ENCODE results near the gene KCNN1. TPM values are rescaled to one million over a fixed set of nuclear protein-coding genes. Genes with fewer than 3 reads are reported as not detected.

Gene KCNN1
- total and polyA plus RNA-seq, 7 experiments from 2014 or later = 0.05 TPM; not detected in 6

GRCh38 chr19:18016209-18016910 is 49.5 kb downstream of the KCNN1 start:
- Mint-ChIP-seq H3K4me1 (peaks cover 55 to 77% (median 70%) of the 10 kb centered on the region in 7 donors), H3K36me3 (peaks cover 8 to 30% (median 21%) of the 10 kb centered on the region in 5 donors), H3K9me3 (peaks cover 0 to 2% (median 0%) of the 10 kb centered on the region in 11 donors), H3K4me3 (peak overlapping the region in 5 of 10 donors; percentile 9 to 71 (median 31)), H3K27ac (peak overlapping the region; percentile 68 to 96 (median 86)), H3K27me3 (no peaks in the 10 kb centered on the region)
- Histone ChIP-seq H3K27me3 (ENCODE audit: control insufficient read depth in 2 of 2, insufficient read depth in 2 of 2, low read length in 2 of 2) (no peaks in the 10 kb centered on the region), H3K4me1 (ENCODE audit: control insufficient read depth in 2 of 2, insufficient read depth in 2 of 2, low read length in 2 of 2) (peaks cover 16 to 60% of the 10 kb centered on the region in 2 donors), H3K36me3 (ENCODE audit: control insufficient read depth in 2 of 3, insufficient read depth in 3 of 3, low read length in 3 of 3) (peaks cover 0 to 28% (median 18%) of the 10 kb centered on the region in 3 experiments), H3K27ac (ENCODE audit: low read depth, low read length) (no peak overlapping the region), H3K9me3 (ENCODE audit: control insufficient read depth in 2 of 3, low read length in 3 of 3) (no peaks in the 10 kb centered on the region), H3K4me3 (ENCODE audit: low read length) (no peak overlapping the region)
- DNase-seq = no peak
- ChIA-PET POLR2A (interaction anchor here (1.2 to 28.2 kb wide), 3 partner anchors 15 to 77 kb away, joined by 3 to 961 read pairs (median 3); no protein-coding TSS in a partner anchor), CTCF (interaction anchor here (0.6 to 12.8 kb wide), 2 partner anchors 43 to 78 kb away, joined by 4 to 147 read pairs; no protein-coding TSS in a partner anchor)
- intact Hi-C loops (cut with micrococcal nuclease) = no loop called here
- ATAC-seq = no peak

- POLR2A ChIA-PET = interaction anchor here (1.4 to 28.2 kb wide), 2 partner anchors 24 to 158 kb away, joined by 3 to 961 read pairs; partner anchors contain the start of gene RPL18A
- no peak overlapping the region for H3K4me3 ChIP-seq (ENCODE audit: low read length)
- no peaks in the 10 kb centered on the region for H3K9me3 ChIP-seq (ENCODE audit: control insufficient read depth in 2 of 3, low read length in 3 of 3)
- peak overlapping the region; percentile 63 for H3K27ac ChIP-seq (ENCODE audit: low read depth, low read length)
- H3K4me1 Mint-ChIP-seq = peaks cover 64 to 84% (median 77%) of the 10 kb centered on the region in 7 donors
- peaks cover 0 to 3% (median 0%) of the 10 kb centered on the region in 11 donors for H3K9me3 Mint-ChIP-seq
- no peaks in the 10 kb centered on the region for H3K27me3 ChIP-seq (ENCODE audit: control insufficient read depth in 2 of 2, insufficient read depth in 2 of 2, low read length in 2 of 2)
- DNase-seq (no peak), ATAC-seq (no peak)
- intact Hi-C loops (cut with micrococcal nuclease) = no loop called here
- peak overlapping the region; percentile 68 to 96 (median 86) for H3K27ac Mint-ChIP-seq
- H3K4me1 ChIP-seq (ENCODE audit: control insufficient read depth in 2 of 2, insufficient read depth in 2 of 2, low read length in 2 of 2) = peaks cover 23 to 71% of the 10 kb centered on the region in 2 donors
- peaks cover 8 to 31% (median 21%) of the 10 kb centered on the region in 5 donors for H3K36me3 Mint-ChIP-seq
- H3K27me3 Mint-ChIP-seq = no peaks in the 10 kb centered on the region
- peak overlapping the region in 7 of 10 donors; percentile 9 to 58 (median 33) for H3K4me3 Mint-ChIP-seq
- CTCF ChIA-PET = interaction anchor here (1.2 to 1.4 kb wide), 2 partner anchors 10 to 28 kb away, joined by 3 read pairs; no protein-coding TSS in a partner anchor
- peaks cover 0 to 22% (median 14%) of the 10 kb centered on the region in 3 experiments for H3K36me3 ChIP-seq (ENCODE audit: control insufficient read depth in 2 of 3, insufficient read depth in 3 of 3, low read length in 3 of 3)
Measured at GRCh38 chr19:18017275-18018083, 50.6 kb downstream of the KCNN1 start.

DNA sequence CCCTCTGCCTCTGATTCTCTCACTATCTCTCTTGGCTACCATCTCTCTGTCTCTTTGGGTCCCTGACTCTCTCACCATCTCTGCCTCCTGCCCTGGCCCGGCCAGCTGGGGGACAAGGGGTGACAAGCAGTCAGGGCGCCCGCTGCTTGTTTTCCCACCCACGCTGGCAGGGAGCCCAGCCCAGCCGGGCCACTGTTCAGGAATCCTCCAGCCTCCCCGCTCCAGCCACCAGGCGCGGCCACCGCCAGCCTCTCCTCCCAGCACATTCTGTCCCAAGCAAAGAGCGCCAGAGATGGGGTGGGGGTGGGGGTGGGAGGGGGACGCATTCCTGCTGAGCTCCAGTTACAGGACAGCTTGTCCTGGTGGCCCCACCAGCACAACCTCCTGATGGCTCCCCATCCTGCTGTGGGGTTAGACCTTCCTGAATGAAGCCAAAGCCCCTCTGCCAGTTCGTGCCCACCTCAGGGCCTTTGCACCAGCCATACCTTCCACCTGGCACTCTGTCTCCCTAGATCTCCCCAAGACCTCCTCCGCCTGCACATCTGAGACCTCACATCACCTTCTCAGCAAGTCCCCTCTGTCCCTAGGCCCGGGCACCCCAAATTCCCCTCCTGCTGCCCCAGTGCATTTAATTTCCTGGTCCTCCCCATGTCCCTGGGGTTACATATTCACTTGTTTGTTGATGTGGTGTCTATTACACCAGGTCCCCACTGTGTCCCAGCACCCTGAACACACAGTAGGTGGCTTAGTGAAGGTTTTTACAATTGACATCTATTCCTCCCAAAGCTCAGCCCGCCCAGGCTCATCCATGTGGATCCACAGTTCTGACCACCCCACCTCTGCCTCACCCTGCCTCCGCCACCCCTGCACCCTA is 53.5 kb downstream of the KCNN1 start:
- no peak overlapping the region for H3K4me3 ChIP-seq (ENCODE audit: low read length)
- no peaks in the 10 kb centered on the region for H3K27me3 ChIP-seq (ENCODE audit: control insufficient read depth in 2 of 2, insufficient read depth in 2 of 2, low read length in 2 of 2)
- peaks cover 22 to 64% of the 10 kb centered on the region in 2 donors for H3K4me1 ChIP-seq (ENCODE audit: control insufficient read depth in 2 of 2, insufficient read depth in 2 of 2, low read length in 2 of 2)
- peaks cover 53 to 79% (median 69%) of the 10 kb centered on the region in 7 donors for H3K4me1 Mint-ChIP-seq
- no peak for DNase-seq
- no peaks in the 10 kb centered on the region for H3K9me3 ChIP-seq (ENCODE audit: control insufficient read depth in 2 of 3, low read length in 3 of 3)
- no peaks in the 10 kb centered on the region for H3K27me3 Mint-ChIP-seq
- H3K27ac Mint-ChIP-seq = peak overlapping the region; percentile 92 to 100 (median 99)
- H3K36me3 Mint-ChIP-seq = peaks cover 0 to 7% (median 3%) of the 10 kb centered on the region in 5 donors
- peak overlapping the region; percentile 95 for H3K27ac ChIP-seq (ENCODE audit: low read depth, low read length)
- intact Hi-C loops (cut with micrococcal nuclease) = loop anchor here (1.0 kb wide), 2 partner anchors 12 to 25 kb away; partner anchors contain the start of gene ARRDC2 (in 1 of the 2)
- POLR2A ChIA-PET = interaction anchor here (1.7 to 45.2 kb wide), 4 partner anchors 1 to 21 kb away, joined by 3 to 961 read pairs (median 482); partner anchors contain the start of gene ARRDC2
- peaks cover 0 to 3% (median 0%) of the 10 kb centered on the region in 11 donors for H3K9me3 Mint-ChIP-seq
- CTCF ChIA-PET = interaction anchor here (0.9 kb wide), 1 partner anchor 38 kb away, joined by 3 read pairs; no protein-coding TSS in a partner anchor
- no peak for ATAC-seq
- peak overlapping the region in 8 of 10 donors; percentile 13 to 81 (median 63) for H3K4me3 Mint-ChIP-seq
- H3K36me3 ChIP-seq (ENCODE audit: control insufficient read depth in 2 of 3, insufficient read depth in 3 of 3, low read length in 3 of 3) = peaks cover 0 to 2% (median 0%) of the 10 kb centered on the region in 3 experiments

- DNase-seq (peak in 6 of 9 donors; percentile 45 to 81 (median 53)), ATAC-seq (peak; percentile 57)
- ChIA-PET POLR2A (interaction anchor here (1.7 to 45.2 kb wide), 3 partner anchors 2 to 21 kb away, joined by 4 to 961 read pairs (median 961); partner anchors contain the start of gene ARRDC2), CTCF (interaction anchor here (0.9 kb wide), 1 partner anchor 37 kb away, joined by 3 read pairs; no protein-coding TSS in a partner anchor)
- peak overlapping the region; percentile 95 for H3K27ac ChIP-seq (ENCODE audit: low read depth, low read length)
- H3K9me3 ChIP-seq (ENCODE audit: control insufficient read depth in 2 of 3, low read length in 3 of 3) = no peaks in the 10 kb centered on the region
- no peaks in the 10 kb centered on the region for H3K36me3 ChIP-seq (ENCODE audit: control insufficient read depth in 2 of 3, insufficient read depth in 3 of 3, low read length in 3 of 3)
- intact Hi-C loops (cut with micrococcal nuclease) = loop anchor here (1.0 kb wide), 2 partner anchors 13 to 24 kb away; partner anchors contain the start of gene ARRDC2 (in 1 of the 2)
- H3K9me3 Mint-ChIP-seq = peaks cover 0 to 3% (median 0%) of the 10 kb centered on the region in 11 donors
- H3K4me3 ChIP-seq (ENCODE audit: low read length) = no peak overlapping the region
- H3K27me3 ChIP-seq (ENCODE audit: control insufficient read depth in 2 of 2, insufficient read depth in 2 of 2, low read length in 2 of 2) = no peaks in the 10 kb centered on the region
- peak overlapping the region; percentile 53 to 92 (median 67) for H3K4me3 Mint-ChIP-seq
- H3K4me1 Mint-ChIP-seq = peaks cover 53 to 78% (median 67%) of the 10 kb centered on the region in 7 donors
- H3K27ac Mint-ChIP-seq = peak overlapping the region; percentile 92 to 100 (median 99)
- H3K27me3 Mint-ChIP-seq = no peaks in the 10 kb centered on the region
- peaks cover 0 to 5% (median 0%) of the 10 kb centered on the region in 5 donors for H3K36me3 Mint-ChIP-seq
- H3K4me1 ChIP-seq (ENCODE audit: control insufficient read depth in 2 of 2, insufficient read depth in 2 of 2, low read length in 2 of 2) = peaks cover 22 to 57% of the 10 kb centered on the region in 2 donors
Measured at GRCh38 chr19:18021121-18021755, 54.3 kb downstream of the KCNN1 start.

- peak; percentile 88 for ATAC-seq
- Mint-ChIP-seq H3K4me1 (peaks cover 48 to 66% (median 64%) of the 10 kb centered on the region in 7 donors), H3K4me3 (peak overlapping the region; percentile 76 to 87 (median 83)), H3K36me3 (peaks cover 0 to 7% (median 0%) of the 10 kb centered on the region in 5 donors), H3K27me3 (no peaks in the 10 kb centered on the region), H3K27ac (peak overlapping the region; percentile 91 to 100 (median 99)), H3K9me3 (peaks cover 0 to 3% (median 0%) of the 10 kb centered on the region in 11 donors)
- Histone ChIP-seq H3K4me3 (ENCODE audit: low read length) (peak overlapping the region; percentile 6), H3K27me3 (ENCODE audit: control insufficient read depth in 2 of 2, insufficient read depth in 2 of 2, low read length in 2 of 2) (no peaks in the 10 kb centered on the region), H3K27ac (ENCODE audit: low read depth, low read length) (peak overlapping the region; percentile 95), H3K9me3 (ENCODE audit: control insufficient read depth in 2 of 3, low read length in 3 of 3) (no peaks in the 10 kb centered on the region), H3K4me1 (ENCODE audit: control insufficient read depth in 2 of 2, insufficient read depth in 2 of 2, low read length in 2 of 2) (peaks cover 22 to 41% of the 10 kb centered on the region in 2 donors), H3K36me3 (ENCODE audit: control insufficient read depth in 2 of 3, insufficient read depth in 3 of 3, low read length in 3 of 3) (no peaks in the 10 kb centered on the region)
- peak; percentile 55 to 95 (median 93) for DNase-seq
- intact Hi-C loops (cut with micrococcal nuclease) = loop anchor here in 1 of 2 donors (1.0 kb wide), 2 partner anchors 9 to 22 kb away; no protein-coding TSS in a partner anchor
- CTCF ChIA-PET = interaction anchor here (0.5 to 2.3 kb wide), 8 partner anchors 11 to 147 kb away, joined by 3 to 13 read pairs (median 4); partner anchors contain the start of gene ARRDC2
- POLR2A ChIA-PET = interaction anchor here (0.7 to 45.2 kb wide), 8 partner anchors 4 to 1953 kb away, joined by 3 to 961 read pairs (median 4); partner anchors contain the start of genes ARRDC2, CCDC124 and JUND
Measured at GRCh38 chr19:18023622-18024251, 56.8 kb downstream of the KCNN1 start.
